ENCODE data around the gene WDR49. TPM values are rescaled to one million over a fixed set of nuclear protein-coding genes. Genes with fewer than 3 reads are reported as not detected.

WDR49 gene
- total and polyA plus RNA-seq, 4 donors, result 1.7 to 3.8 (median 3.0) TPM; not detected in 1

GRCh38 chr3:167559924-167560323 lies 93.8 kb downstream of the WDR49 start:
- Histone ChIP-seq H3K4me1 (ENCODE audit: control insufficient read depth in 1 of 2, insufficient read depth in 2 of 2, low read length in 2 of 2) (no peaks in the 10 kb centered on the region), H3K27ac (ENCODE audit: low read depth in 1 of 2, low read length in 2 of 2) (no peak overlapping the region), H3K36me3 (ENCODE audit: control insufficient read depth in 1 of 2, insufficient read depth in 2 of 2, low read length in 1 of 2) (no peaks in the 10 kb centered on the region), H3K9me3 (ENCODE audit: control insufficient read depth, low read length) (no peaks in the 10 kb centered on the region), H3K4me3 (ENCODE audit: low read length in 2 of 2) (no peak overlapping the region), H3K27me3 (ENCODE audit: control insufficient read depth in 1 of 2, insufficient read depth in 2 of 2, low read length in 1 of 2) (no peaks in the 10 kb centered on the region)
- ATAC-seq (ENCODE audit: low FRiP score), result no peak
- intact Hi-C loops (cut with DNase I), result no loop called here
- 87 to 91% methylated on average over 4 of the region's 4 CpGs for WGBS, 2 donors
- DNase-seq, result no peak

GRCh38 chr3:167554898-167555297 lies 98.8 kb downstream of the WDR49 start:
- Histone ChIP-seq H3K9me3 (ENCODE audit: control insufficient read depth, low read length) (no peaks in the 10 kb centered on the region), H3K4me1 (ENCODE audit: control insufficient read depth in 1 of 2, insufficient read depth in 2 of 2, low read length in 2 of 2) (no peaks in the 10 kb centered on the region), H3K27ac (ENCODE audit: low read depth in 1 of 2, low read length in 2 of 2) (no peak overlapping the region), H3K36me3 (ENCODE audit: control insufficient read depth in 1 of 2, insufficient read depth in 2 of 2, low read length in 1 of 2) (no peaks in the 10 kb centered on the region), H3K4me3 (ENCODE audit: low read length in 2 of 2) (no peak overlapping the region), H3K27me3 (ENCODE audit: control insufficient read depth in 1 of 2, insufficient read depth in 2 of 2, low read length in 1 of 2) (no peaks in the 10 kb centered on the region)
- ATAC-seq (ENCODE audit: low FRiP score), result no peak
- intact Hi-C loops (cut with DNase I), result no loop called here
- DNase-seq, result no peak
- 77 to 83% methylated on average over 3 of the region's 3 CpGs for WGBS, 2 donors

GRCh38 chr3:167538081-167538480 lies 115.7 kb downstream of the WDR49 start:
- H3K9me3 ChIP-seq (ENCODE audit: control insufficient read depth, low read length), result no peaks in the 10 kb centered on the region
- H3K27me3 ChIP-seq (ENCODE audit: control insufficient read depth in 1 of 2, insufficient read depth in 2 of 2, low read length in 1 of 2), result no peaks in the 10 kb centered on the region
- no peak overlapping the region for H3K4me3 ChIP-seq (ENCODE audit: low read length in 2 of 2)
- H3K27ac ChIP-seq (ENCODE audit: low read depth in 1 of 2, low read length in 2 of 2), result no peak overlapping the region
- DNase-seq, result no peak
- no peak for ATAC-seq (ENCODE audit: low FRiP score)
- intact Hi-C loops (cut with DNase I), result no loop called here
- 13 to 30% methylated on average over 1 of the region's 1 CpG for WGBS, 2 donors
- no peaks in the 10 kb centered on the region for H3K36me3 ChIP-seq (ENCODE audit: control insufficient read depth in 1 of 2, insufficient read depth in 2 of 2, low read length in 1 of 2)
- H3K4me1 ChIP-seq (ENCODE audit: control insufficient read depth in 1 of 2, insufficient read depth in 2 of 2, low read length in 2 of 2), result no peaks in the 10 kb centered on the region

GRCh38 chr3:167521006-167521355 lies 132.8 kb downstream of the WDR49 start:
- intact Hi-C loops (cut with DNase I), result no loop called here
- no peaks in the 10 kb centered on the region for H3K27me3 ChIP-seq (ENCODE audit: control insufficient read depth in 1 of 2, insufficient read depth in 2 of 2, low read length in 1 of 2)
- H3K27ac ChIP-seq (ENCODE audit: low read depth in 1 of 2, low read length in 2 of 2), result no peak overlapping the region
- no peaks in the 10 kb centered on the region for H3K4me1 ChIP-seq (ENCODE audit: control insufficient read depth in 1 of 2, insufficient read depth in 2 of 2, low read length in 2 of 2)
- H3K4me3 ChIP-seq (ENCODE audit: low read length in 2 of 2), result no peak overlapping the region
- DNase-seq (no peak), ATAC-seq (ENCODE audit: low FRiP score) (no peak)
- no peaks in the 10 kb centered on the region for H3K36me3 ChIP-seq (ENCODE audit: control insufficient read depth in 1 of 2, insufficient read depth in 2 of 2, low read length in 1 of 2)
- no peaks in the 10 kb centered on the region for H3K9me3 ChIP-seq (ENCODE audit: control insufficient read depth, low read length)

- no peaks in the 10 kb centered on the region for H3K4me1 ChIP-seq (ENCODE audit: control insufficient read depth in 1 of 2, insufficient read depth in 2 of 2, low read length in 2 of 2)
- H3K9me3 ChIP-seq (ENCODE audit: control insufficient read depth, low read length), result no peaks in the 10 kb centered on the region
- H3K36me3 ChIP-seq (ENCODE audit: control insufficient read depth in 1 of 2, insufficient read depth in 2 of 2, low read length in 1 of 2), result no peaks in the 10 kb centered on the region
- H3K27me3 ChIP-seq (ENCODE audit: control insufficient read depth in 1 of 2, insufficient read depth in 2 of 2, low read length in 1 of 2), result no peaks in the 10 kb centered on the region
- ATAC-seq (ENCODE audit: low FRiP score), result no peak
- WGBS, 2 donors, result 64 to 77% methylated on average over 2 of the region's 2 CpGs
- DNase-seq, result no peak
- H3K27ac ChIP-seq (ENCODE audit: low read depth in 1 of 2, low read length in 2 of 2), result no peak overlapping the region
- no peak overlapping the region for H3K4me3 ChIP-seq (ENCODE audit: low read length in 2 of 2)
- intact Hi-C loops (cut with DNase I), result no loop called here
These were observed 133.3 kb downstream of the WDR49 start for GRCh38 chr3:167520266-167521005.

- DNase-seq, result no peak
- Histone ChIP-seq H3K27ac (ENCODE audit: low read depth in 1 of 2, low read length in 2 of 2) (no peak overlapping the region), H3K4me3 (ENCODE audit: low read length in 2 of 2) (no peak overlapping the region), H3K9me3 (ENCODE audit: control insufficient read depth, low read length) (no peaks in the 10 kb centered on the region), H3K27me3 (ENCODE audit: control insufficient read depth in 1 of 2, insufficient read depth in 2 of 2, low read length in 1 of 2) (no peaks in the 10 kb centered on the region), H3K4me1 (ENCODE audit: control insufficient read depth in 1 of 2, insufficient read depth in 2 of 2, low read length in 2 of 2) (no peaks in the 10 kb centered on the region), H3K36me3 (ENCODE audit: control insufficient read depth in 1 of 2, insufficient read depth in 2 of 2, low read length in 1 of 2) (no peaks in the 10 kb centered on the region)
- ATAC-seq (ENCODE audit: low FRiP score), result no peak
- 88 to 89% methylated on average over 1 of the region's 1 CpG for WGBS, 2 donors
- intact Hi-C loops (cut with DNase I), result no loop called here
These were observed 145.8 kb downstream of the WDR49 start for GRCh38 chr3:167507954-167508353.

GRCh38 chr3:167502401-167502800 lies 151.3 kb downstream of the WDR49 start:
- Histone ChIP-seq H3K27ac (ENCODE audit: low read depth in 1 of 2, low read length in 2 of 2) (no peak overlapping the region), H3K9me3 (ENCODE audit: control insufficient read depth, low read length) (no peaks in the 10 kb centered on the region), H3K4me3 (ENCODE audit: low read length in 2 of 2) (no peak overlapping the region), H3K4me1 (ENCODE audit: control insufficient read depth in 1 of 2, insufficient read depth in 2 of 2, low read length in 2 of 2) (no peaks in the 10 kb centered on the region), H3K36me3 (ENCODE audit: control insufficient read depth in 1 of 2, insufficient read depth in 2 of 2, low read length in 1 of 2) (no peaks in the 10 kb centered on the region), H3K27me3 (ENCODE audit: control insufficient read depth in 1 of 2, insufficient read depth in 2 of 2, low read length in 1 of 2) (no peaks in the 10 kb centered on the region)
- no peak for DNase-seq
- intact Hi-C loops (cut with DNase I), result no loop called here
- 79 to 84% methylated on average over 2 of the region's 2 CpGs for WGBS, 2 donors
- no peak for ATAC-seq (ENCODE audit: low FRiP score)

GRCh38 chr3:167501941-167502340 lies 151.8 kb downstream of the WDR49 start:
- intact Hi-C loops (cut with DNase I), result no loop called here
- no peaks in the 10 kb centered on the region for H3K4me1 ChIP-seq (ENCODE audit: control insufficient read depth in 1 of 2, insufficient read depth in 2 of 2, low read length in 2 of 2)
- WGBS, 2 donors, result 83 to 85% methylated on average over 3 of the region's 3 CpGs
- no peak overlapping the region for H3K4me3 ChIP-seq (ENCODE audit: low read length in 2 of 2)
- ATAC-seq (ENCODE audit: low FRiP score) (no peak), DNase-seq (no peak)
- no peak overlapping the region for H3K27ac ChIP-seq (ENCODE audit: low read depth in 1 of 2, low read length in 2 of 2)
- no peaks in the 10 kb centered on the region for H3K36me3 ChIP-seq (ENCODE audit: control insufficient read depth in 1 of 2, insufficient read depth in 2 of 2, low read length in 1 of 2)
- H3K9me3 ChIP-seq (ENCODE audit: control insufficient read depth, low read length), result no peaks in the 10 kb centered on the region
- no peaks in the 10 kb centered on the region for H3K27me3 ChIP-seq (ENCODE audit: control insufficient read depth in 1 of 2, insufficient read depth in 2 of 2, low read length in 1 of 2)

GRCh38 chr3:167497903-167498302 lies 155.8 kb downstream of the WDR49 start:
- Histone ChIP-seq H3K36me3 (ENCODE audit: control insufficient read depth in 1 of 2, insufficient read depth in 2 of 2, low read length in 1 of 2) (no peaks in the 10 kb centered on the region), H3K4me1 (ENCODE audit: control insufficient read depth in 1 of 2, insufficient read depth in 2 of 2, low read length in 2 of 2) (no peaks in the 10 kb centered on the region), H3K27ac (ENCODE audit: low read depth in 1 of 2, low read length in 2 of 2) (no peak overlapping the region), H3K27me3 (ENCODE audit: control insufficient read depth in 1 of 2, insufficient read depth in 2 of 2, low read length in 1 of 2) (no peaks in the 10 kb centered on the region), H3K4me3 (ENCODE audit: low read length in 2 of 2) (no peak overlapping the region), H3K9me3 (ENCODE audit: control insufficient read depth, low read length) (no peaks in the 10 kb centered on the region)
- DNase-seq, result no peak
- ATAC-seq (ENCODE audit: low FRiP score), result no peak
- intact Hi-C loops (cut with DNase I), result no loop called here
- 96% methylated on average over 7 of the region's 7 CpGs for whole genome bisulfite sequencing, 2 donors
